GM21786 (cell line): Measurements from ENCODE around the gene TMCC1.
A peak's percentile ranks its signal among the peaks of the same experiment; 100 is the strongest.
"Not testable (repeated sequence)": the region's sequence is repeated elsewhere in the genome, so short reads cannot be mapped to it uniquely, and the experiment has no call there.

Experiments used
- ATAC-seq: cut with Tn5 transposase; IDR thresholded peaks from one replicate; pipeline ENCODE4 v1.9.1; 2021; ENCODE audit not compliant: unreplicated experiment

The TMCC1 gene

GRCh38 chr3:129655291-129655700, 238.2 kb downstream of the TMCC1 start:
- ATAC-seq = no peak

GRCh38 chr3:129654131-129654530, 239.4 kb downstream of the TMCC1 start:
- ATAC-seq = no peak

GRCh38 chr3:129653019-129653418, 240.5 kb downstream of the TMCC1 start:
- ATAC-seq = no peak

- ATAC-seq = no peak
Measured at GRCh38 chr3:129651435-129652202, 241.9 kb downstream of the TMCC1 start.

- ATAC-seq = no peak
Measured at GRCh38 chr3:129650256-129650872, 243.1 kb downstream of the TMCC1 start.

GRCh38 chr3:129648391-129648790, 245.1 kb downstream of the TMCC1 start:
- no peak for ATAC-seq

GRCh38 chr3:129645286-129645685, 248.2 kb downstream of the TMCC1 start:
- ATAC-seq = no peak

GRCh38 chr3:129644836-129645235, 248.7 kb downstream of the TMCC1 start:
- no peak for ATAC-seq

GRCh38 chr3:129641567-129642260, 251.8 kb downstream of the TMCC1 start:
- ATAC-seq = not testable (repeated sequence)

- not testable (repeated sequence) for ATAC-seq
Measured at GRCh38 chr3:129640985-129641384, 252.5 kb downstream of the TMCC1 start.

GRCh38 chr3:129638481-129638880, 255.0 kb downstream of the TMCC1 start:
- ATAC-seq = no peak

GRCh38 chr3:129636082-129636481, 257.4 kb downstream of the TMCC1 start:
- no peak for ATAC-seq

GRCh38 chr3:129635656-129636055, 257.9 kb downstream of the TMCC1 start:
- ATAC-seq = no peak

GRCh38 chr3:129633751-129634481, 259.6 kb downstream of the TMCC1 start:
- no peak for ATAC-seq

GRCh38 chr3:129632977-129633376, 260.5 kb downstream of the TMCC1 start:
- ATAC-seq = no peak

GRCh38 chr3:129632556-129632955, 261.0 kb downstream of the TMCC1 start:
- ATAC-seq = no peak

GRCh38 chr3:129632056-129632455, 261.5 kb downstream of the TMCC1 start:
- no peak for ATAC-seq

GRCh38 chr3:129629011-129629410, 264.5 kb downstream of the TMCC1 start:
- no peak for ATAC-seq

- no peak for ATAC-seq
Measured at GRCh38 chr3:129628169-129628522, 265.4 kb downstream of the TMCC1 start.

GRCh38 chr3:129627350-129628168, 266.0 kb downstream of the TMCC1 start:
- ATAC-seq = peak; percentile 42
